GM21381 (cell line): Measurements from ENCODE around the gene MYO1B.
"Not testable (repeated sequence)": the region's sequence is repeated elsewhere in the genome, so short reads cannot be mapped to it uniquely, and the experiment has no call there.

Source experiments
- ATAC-seq: cut with Tn5 transposase; IDR thresholded peaks from one replicate; pipeline ENCODE4 v1.9.1; 2021; ENCODE audit warnings: mild to moderate bottlenecking, moderate library complexity; ENCODE audit not compliant: unreplicated experiment

The MYO1B gene

DNA sequence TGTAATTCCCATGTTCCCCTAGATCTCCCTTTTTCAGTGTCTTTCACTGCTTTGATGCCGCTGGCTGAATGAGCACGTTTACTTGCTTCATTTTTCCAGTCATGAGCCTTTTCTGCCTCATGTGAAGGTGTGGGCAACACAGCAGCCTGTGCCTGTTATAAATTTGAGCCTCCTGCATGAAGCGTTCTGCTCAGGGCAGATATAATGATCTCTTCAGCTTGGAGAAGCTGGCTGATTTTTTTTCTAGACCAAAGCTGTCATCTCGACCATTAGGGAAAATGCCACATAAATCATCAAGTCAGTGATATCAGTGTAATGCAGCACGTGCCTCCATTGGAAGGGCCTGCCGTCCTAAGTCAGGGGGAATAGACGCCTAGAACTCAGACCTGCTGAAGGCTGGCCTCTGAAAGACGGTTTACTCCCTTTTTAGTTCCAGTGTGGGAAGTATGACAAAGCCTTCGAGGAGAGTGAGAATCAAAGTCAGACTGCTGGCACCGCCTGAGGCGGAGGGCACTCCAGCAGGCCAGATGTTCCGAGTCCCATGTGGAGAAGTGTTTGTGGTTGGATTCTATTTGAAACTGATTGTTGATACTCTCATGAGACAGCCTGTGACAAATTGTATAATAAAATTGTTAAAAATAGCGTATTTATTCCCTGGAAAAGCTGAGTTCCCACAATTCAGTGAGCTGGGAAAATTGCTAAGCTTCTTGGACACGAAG, 196.5 kb downstream of the MYO1B start:
- no peak for ATAC-seq

DNA sequence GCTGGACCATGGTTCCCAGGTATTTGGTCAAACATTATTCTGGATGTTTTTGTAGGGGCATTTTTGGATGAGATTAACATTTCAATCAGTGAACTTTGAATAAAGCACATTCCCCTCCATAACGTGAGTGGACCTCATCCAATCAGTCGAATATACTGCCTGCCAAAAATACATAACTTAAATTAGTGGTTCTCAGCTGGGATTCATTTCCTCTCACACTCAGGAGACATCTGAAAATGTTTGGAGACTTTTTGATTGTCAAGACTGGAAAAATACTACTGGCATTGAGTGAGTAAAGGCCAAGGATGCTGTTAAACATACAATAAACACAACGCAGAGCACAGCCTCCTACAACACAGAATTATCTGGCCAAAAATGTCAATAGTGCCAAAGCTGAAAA, 198.2 kb downstream of the MYO1B start:
- ATAC-seq: no peak

DNA sequence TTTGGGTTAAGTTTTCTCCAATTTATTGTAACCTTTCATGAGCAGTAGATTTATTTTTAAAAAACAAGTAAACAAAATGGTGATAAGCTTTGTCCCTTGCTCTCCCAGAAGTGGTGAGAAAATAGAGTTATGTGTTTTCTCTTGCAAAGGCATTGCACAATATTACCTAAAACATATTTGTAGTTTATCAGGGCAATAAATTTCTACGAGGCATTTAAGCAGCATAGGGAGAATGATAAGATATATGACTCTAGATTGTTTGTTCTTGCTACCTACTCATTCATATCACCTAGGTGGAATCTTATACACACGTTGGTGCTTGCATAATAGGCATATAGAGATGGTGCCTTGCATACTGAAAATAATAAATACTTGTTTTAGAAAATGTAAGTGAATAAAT, 201.7 kb downstream of the MYO1B start:
- ATAC-seq: no peak

DNA sequence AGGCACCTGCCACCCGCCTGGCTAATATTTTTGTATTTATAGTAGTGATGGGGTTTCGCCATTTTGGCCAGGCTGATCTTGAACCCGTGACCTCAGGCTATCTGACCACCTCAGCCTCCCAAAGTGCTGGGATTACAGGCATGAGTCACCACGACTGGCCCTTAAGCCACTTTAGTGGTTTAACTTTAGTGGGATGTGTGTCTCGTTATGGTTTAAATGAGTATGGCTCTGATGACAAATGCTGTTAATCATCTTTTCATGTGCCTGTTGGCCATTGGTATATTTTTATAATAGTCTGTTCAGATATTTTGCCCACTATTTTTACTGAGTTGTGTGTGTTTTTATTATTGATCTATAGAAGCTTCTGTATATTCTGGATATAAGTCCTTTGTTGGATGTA, 205.9 kb downstream of the MYO1B start:
- ATAC-seq: no peak

GRCh38 chr2:191452065-191452464, 206.9 kb downstream of the MYO1B start:
- ATAC-seq: no peak

- no peak for ATAC-seq
Observed at GRCh38 chr2:191453761-191454160, 208.6 kb downstream of the MYO1B start.

GRCh38 chr2:191456506-191456905, 211.3 kb downstream of the MYO1B start:
- ATAC-seq: not testable (repeated sequence)

DNA sequence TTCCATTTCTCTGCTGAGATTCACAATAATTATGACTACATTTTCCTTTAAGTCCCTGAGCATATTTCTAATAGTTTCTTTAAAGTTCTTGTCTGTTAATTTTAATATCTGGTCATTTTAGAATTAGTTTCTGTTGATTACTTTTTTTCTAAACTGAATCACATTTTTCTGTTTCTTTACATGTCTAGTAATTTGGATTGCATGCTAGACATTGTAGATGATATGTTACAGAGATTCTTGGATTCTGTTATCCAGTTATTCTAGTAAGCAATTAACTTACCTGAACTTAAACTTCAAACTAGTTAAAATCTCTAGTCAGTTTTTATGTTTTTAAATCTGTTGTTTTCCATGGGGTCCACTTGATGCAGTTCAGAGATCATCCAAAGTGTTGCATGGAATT, 214.0 kb downstream of the MYO1B start:
- ATAC-seq: no peak

GRCh38 chr2:191462370-191462769, 217.2 kb downstream of the MYO1B start:
- ATAC-seq: no peak

- ATAC-seq: no peak
Observed at GRCh38 chr2:191463790-191464189, 218.6 kb downstream of the MYO1B start.

GRCh38 chr2:191465766-191466420, 220.7 kb downstream of the MYO1B start:
- ATAC-seq: no peak

DNA sequence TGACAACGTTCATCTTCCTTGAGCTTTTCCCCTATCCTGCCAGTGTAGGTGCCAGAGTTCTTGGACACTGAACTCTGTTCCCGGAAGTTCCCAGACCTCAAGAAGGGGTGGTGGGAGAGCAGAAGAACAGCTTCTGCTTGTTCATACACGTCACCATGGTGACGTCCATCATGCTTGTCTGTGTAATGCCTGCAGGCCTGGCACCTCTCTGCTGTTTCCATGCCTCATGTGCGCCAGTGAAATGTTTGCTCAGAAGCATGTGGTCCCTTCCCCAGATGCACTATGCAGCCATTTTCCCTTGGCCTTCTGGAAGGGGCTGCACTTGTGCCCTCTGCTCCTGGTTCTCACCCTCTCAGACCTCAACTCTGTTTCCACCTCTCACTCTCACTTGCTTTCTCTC, 221.9 kb downstream of the MYO1B start:
- ATAC-seq: no peak

DNA sequence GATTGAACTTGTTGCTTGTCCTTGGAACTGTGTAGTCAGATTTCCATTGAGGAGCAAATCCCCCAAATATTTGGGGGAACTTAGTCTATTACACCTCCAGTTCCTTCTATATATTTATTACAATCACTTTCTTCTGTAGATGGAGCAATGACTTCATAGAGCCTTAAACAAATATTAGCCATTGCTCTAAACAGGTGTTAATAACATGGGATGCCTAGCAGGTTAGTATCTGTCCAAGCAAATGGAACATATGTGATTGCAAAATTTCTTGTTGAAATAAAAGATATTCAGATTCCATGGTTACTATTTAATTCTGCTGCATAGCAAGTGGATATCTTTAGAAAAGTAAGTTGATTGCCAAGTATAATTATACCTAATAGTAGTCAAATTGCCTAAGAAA, 225.1 kb downstream of the MYO1B start:
- no peak for ATAC-seq

- no peak for ATAC-seq
Observed at GRCh38 chr2:191474464-191474863, 229.3 kb downstream of the MYO1B start.
